Activated CD8-positive, alpha-beta T cell treated with anti-CD3 and anti-CD28 coated beads for 36 hours (primary cell): ENCODE data around the gene FABP7. TPM values are rescaled to one million over a fixed set of nuclear protein-coding genes. Genes with fewer than 3 reads are reported as not detected.

Experiments
- ATAC-seq: fragments of 200-7000 bp; cut with Tn5 transposase; one replicate; pipeline ENCODE4 v1.10.0; 2021; ENCODE audit warnings: mild to moderate bottlenecking, moderate library complexity
- CTCF ChIA-PET: fragments of 350-600 bp; sonication (Branson Sonifier 250); formaldehyde crosslinking; loops from one replicate; lab custom pipeline; 2021; ENCODE audit warnings: antibody characterized with exemption; lab: Charles Lee
- POLR2A ChIA-PET: fragments of 350-600 bp; sonication (Branson Sonifier 250); formaldehyde crosslinking; loops from one replicate; lab custom pipeline; 2021; ENCODE audit warnings: antibody characterized with exemption; lab: Charles Lee
- DNase-seq: peaks from one replicate; pipeline ENCODE4 v3.0.0-alpha.2; 2020
- H3K27ac Mint-ChIP-seq: one replicate; pipeline ENCODE4 v1.8.0; 2021; ENCODE audit warnings: mild to moderate bottlenecking, mixed read lengths
- H3K27me3 Mint-ChIP-seq: one replicate; pipeline ENCODE4 v1.8.0; 2021; ENCODE audit warnings: mixed read lengths
- H3K36me3 Mint-ChIP-seq: one replicate; pipeline ENCODE4 v1.8.0; 2021; ENCODE audit warnings: low read depth, mixed read lengths
- H3K4me1 Mint-ChIP-seq: one replicate; pipeline ENCODE4 v1.8.0; 2021; ENCODE audit warnings: low read depth, mixed read lengths
- H3K4me3 Mint-ChIP-seq: one replicate; pipeline ENCODE4 v1.8.0; 2021; ENCODE audit warnings: mild to moderate bottlenecking, moderate library complexity, mixed read lengths
- H3K9me3 Mint-ChIP-seq: one replicate; pipeline ENCODE4 v1.8.0; 2021; ENCODE audit warnings: mixed read lengths
- CTCF ChIP-seq: fragments of 200-600 bp; IDR thresholded peaks from one replicate; pipeline ENCODE4 v1.8.0; 2022; ENCODE audit warnings: antibody characterized with exemption, mild to moderate bottlenecking
- intact Hi-C: fragments of 100-400 bp; cut with micrococcal nuclease; formaldehyde crosslinking; loops from one replicate; pipeline ENCODE4 v1.10.0; 2022
- total RNA-seq, 2 experiments: library from RNA; stranded (reverse); gene quantifications; one replicate each; pipeline ENCODE4 v1.2.3, GENCODE V29; 2021

FABP7 gene
- total RNA-seq, 2 experiments from 2014 or later, result not detected

GRCh38 chr6:122798099-122798641, 18.7 kb downstream of the FABP7 start:
- peak; percentile 32 for DNase-seq
- no peaks in the 10 kb centered on the region for H3K36me3 Mint-ChIP-seq
- no peaks in the 10 kb centered on the region for H3K9me3 Mint-ChIP-seq
- ChIA-PET CTCF (interaction anchor here (1.1 kb wide), 1 partner anchor 9 kb away, joined by 5 read pairs; the partner anchor contains the start of gene SMPDL3A), POLR2A (no interaction called here)
- no peak for TF ChIP-seq CTCF
- no peak overlapping the region for H3K4me3 Mint-ChIP-seq
- peaks cover 3% of the 10 kb centered on the region for H3K4me1 Mint-ChIP-seq
- peaks cover 3% of the 10 kb centered on the region for H3K27me3 Mint-ChIP-seq
- ATAC-seq, result peak; percentile 74
- intact Hi-C loops, result no loop called here
- H3K27ac Mint-ChIP-seq, result no peak overlapping the region

GRCh38 chr6:122799140-122799745, 19.7 kb downstream of the FABP7 start:
- no peak for TF ChIP-seq CTCF
- Mint-ChIP-seq H3K4me3 (no peak overlapping the region), H3K36me3 (no peaks in the 10 kb centered on the region), H3K9me3 (no peaks in the 10 kb centered on the region), H3K4me1 (peaks cover 3% of the 10 kb centered on the region), H3K27me3 (peaks cover 3% of the 10 kb centered on the region), H3K27ac (no peak overlapping the region)
- DNase-seq (no peak), ATAC-seq (no peak)
- intact Hi-C loops, result no loop called here
- CTCF ChIA-PET, result no interaction called here
- POLR2A ChIA-PET, result no interaction called here

DNA sequence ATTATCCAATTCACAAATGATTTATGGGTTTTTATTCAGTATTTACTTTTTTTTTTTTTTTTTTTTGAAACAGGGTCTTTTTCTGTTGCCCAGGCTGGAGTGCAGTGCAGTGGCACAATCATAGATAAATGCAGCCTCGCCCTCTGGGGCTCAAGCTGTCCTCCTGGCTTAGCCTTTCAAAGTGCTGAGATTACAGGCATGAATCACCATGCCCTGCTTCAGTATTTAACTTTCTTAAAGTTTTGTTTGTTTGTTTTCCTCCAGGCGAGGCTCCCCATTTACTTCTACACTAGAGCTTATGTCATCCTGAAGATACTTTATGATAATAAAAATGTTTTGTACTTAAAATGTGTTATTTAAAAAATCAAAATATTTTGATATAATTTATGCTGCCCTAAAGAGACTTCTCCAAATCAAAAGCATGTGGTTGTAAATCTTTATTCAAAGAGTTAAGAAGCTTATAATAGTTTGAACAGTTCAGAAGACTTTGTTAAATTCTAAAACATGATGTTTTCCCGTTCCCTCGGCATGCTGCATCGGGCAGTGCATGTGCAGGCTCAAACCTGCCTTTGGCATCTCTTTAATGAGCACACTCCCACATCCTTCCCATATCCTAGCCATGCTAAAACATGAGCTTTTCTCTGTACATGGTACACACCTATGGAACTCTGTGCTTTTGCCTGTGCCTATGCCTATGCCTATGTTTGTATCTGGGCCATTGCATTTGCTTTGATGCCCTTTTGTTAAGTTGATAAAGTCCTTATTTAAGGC, 20.6 kb downstream of the FABP7 start:
- no peak for TF ChIP-seq CTCF
- CTCF ChIA-PET, result no interaction called here
- H3K4me1 Mint-ChIP-seq, result peaks cover 3% of the 10 kb centered on the region

GRCh38 chr6:122800906-122801305, 21.4 kb downstream of the FABP7 start:
- no peaks in the 10 kb centered on the region for H3K36me3 Mint-ChIP-seq
- H3K4me3 Mint-ChIP-seq, result no peak overlapping the region
- intact Hi-C loops, result no loop called here
- H3K27ac Mint-ChIP-seq, result no peak overlapping the region
- DNase-seq (no peak), ATAC-seq (no peak)
- TF ChIP-seq CTCF, result no peak
- ChIA-PET CTCF (interaction anchor here (0.7 to 1.5 kb wide), 2 partner anchors 11 to 38 kb away, joined by 3 to 4 read pairs; no protein-coding TSS in a partner anchor), POLR2A (no interaction called here)
- no peaks in the 10 kb centered on the region for H3K9me3 Mint-ChIP-seq
- peaks cover 3% of the 10 kb centered on the region for H3K27me3 Mint-ChIP-seq
- peaks cover 3% of the 10 kb centered on the region for H3K4me1 Mint-ChIP-seq

More for the DNA sequence above, 20.6 kb downstream of the FABP7 start:
- no peaks in the 10 kb centered on the region for H3K36me3 Mint-ChIP-seq
- DNase-seq, result no peak
- POLR2A ChIA-PET, result no interaction called here
- no peak overlapping the region for H3K4me3 Mint-ChIP-seq
- peaks cover 3% of the 10 kb centered on the region for H3K27me3 Mint-ChIP-seq
- no peaks in the 10 kb centered on the region for H3K9me3 Mint-ChIP-seq
- intact Hi-C loops, result no loop called here
- H3K27ac Mint-ChIP-seq, result no peak overlapping the region
- no peak for ATAC-seq
